ENCODE results near the gene SPEM3. TPM values are rescaled to one million over a fixed set of nuclear protein-coding genes. Genes with fewer than 3 reads are reported as not detected.
A peak's percentile ranks its signal among the peaks of the same experiment; 100 is the strongest.

SPEM3 gene
- total and polyA plus RNA-seq, 10 donors = not detected

DNA sequence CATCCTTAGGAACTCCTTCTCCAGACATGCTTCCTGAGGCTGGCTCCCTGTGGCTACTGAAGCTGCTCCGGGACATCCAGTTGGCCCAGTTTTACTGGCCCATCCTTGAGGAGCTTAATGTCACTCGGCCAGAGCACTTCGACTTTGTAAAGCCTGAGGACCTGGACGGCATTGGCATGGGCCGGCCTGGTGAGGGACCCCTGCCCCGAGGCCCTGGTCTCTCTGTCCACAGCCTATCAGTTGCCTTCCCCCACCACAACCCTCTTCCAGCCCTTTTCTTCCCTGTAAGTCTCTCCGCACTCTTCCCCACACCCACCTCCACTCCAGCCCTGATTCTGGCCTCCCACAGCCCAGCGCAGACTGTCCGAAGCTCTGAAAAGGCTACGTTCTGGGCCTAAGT is 45.8 kb upstream of the SPEM3 start:
- intact Hi-C loops (cut with DNase I; ENCODE audit: low total_unique reads) = no loop called here
- DNase-seq = no peak
- Histone ChIP-seq H3K27ac (no peak overlapping the region), H3K27me3 (replicated peaks in 1 of 7) (peaks cover 0 to 62% (median 10%) of the 10 kb centered on the region in 7 donors), H3K4me1 (peaks cover 7 to 40% (median 33%) of the 10 kb centered on the region in 6 donors), H3K36me3 (peaks cover 0 to 13% (median 2%) of the 10 kb centered on the region in 6 donors), H3K9me3 (peaks cover 0 to 6% (median 0%) of the 10 kb centered on the region in 8 donors), H3K4me3 (no peak overlapping the region)
- TF ChIP-seq POLR2AphosphoS5 (IDR thresholded peaks at IDR 0.05) = no peak
- no peak for TF ChIP-seq CTCF (IDR thresholded peaks at IDR 0.05 in 8 of 11, conservative IDR thresholded peaks at IDR 0.05 in 3 of 11)
- no peak for TF ChIP-seq POLR2A (IDR thresholded peaks at IDR 0.05)
- 88 to 95% (median 93%) methylated on average over 9 to 10 of the region's 10 CpGs for WGBS, 5 donors

GRCh38 chr17:7383371-7383741 is 45.3 kb upstream of the SPEM3 start:
- peak overlapping the region in 1 of 8 donors; percentile 86 for H3K27ac ChIP-seq
- H3K36me3 ChIP-seq = peaks cover 0 to 18% (median 4%) of the 10 kb centered on the region in 6 donors
- DNase-seq = no peak
- peaks cover 0 to 62% (median 10%) of the 10 kb centered on the region in 7 donors for H3K27me3 ChIP-seq (replicated peaks in 1 of 7)
- H3K4me3 ChIP-seq = peak overlapping the region in 7 of 8 donors; percentile 47 to 73 (median 53)
- intact Hi-C loops (cut with DNase I; ENCODE audit: low total_unique reads) = no loop called here
- H3K4me1 ChIP-seq = peaks cover 7 to 40% (median 33%) of the 10 kb centered on the region in 6 donors
- WGBS, 5 donors = 82 to 90% (median 85%) methylated on average over 7 to 11 of the region's 11 CpGs
- peaks cover 0 to 6% (median 0%) of the 10 kb centered on the region in 8 donors for H3K9me3 ChIP-seq
- TF ChIP-seq CTCF (IDR thresholded peaks at IDR 0.05 in 8 of 11, conservative IDR thresholded peaks at IDR 0.05 in 3 of 11) (no peak), POLR2A (IDR thresholded peaks at IDR 0.05) (no peak), POLR2AphosphoS5 (IDR thresholded peaks at IDR 0.05) (no peak)

- H3K27ac ChIP-seq = peak overlapping the region; percentile 72 to 90 (median 86)
- H3K36me3 ChIP-seq = peaks cover 0 to 24% (median 9%) of the 10 kb centered on the region in 6 donors
- DNase-seq = peak; percentile 93
- TF ChIP-seq POLR2A (IDR thresholded peaks at IDR 0.05) (no peak), POLR2AphosphoS5 (IDR thresholded peaks at IDR 0.05) (peak; percentile 84 to 89 (median 85)), CTCF (IDR thresholded peaks at IDR 0.05 in 8 of 11, conservative IDR thresholded peaks at IDR 0.05 in 3 of 11) (peak in 1 of 11 experiments; percentile 17)
- H3K27me3 ChIP-seq (replicated peaks in 1 of 7) = peaks cover 0 to 57% (median 10%) of the 10 kb centered on the region in 7 donors
- peaks cover 7 to 40% (median 33%) of the 10 kb centered on the region in 6 donors for H3K4me1 ChIP-seq
- H3K4me3 ChIP-seq = peak overlapping the region; percentile 26 to 73 (median 50)
- intact Hi-C loops (cut with DNase I; ENCODE audit: low total_unique reads) = no loop called here
- whole genome bisulfite sequencing, 5 donors = 5 to 28% (median 10%) methylated on average over 11 to 65 of the region's 65 CpGs
- H3K9me3 ChIP-seq = peaks cover 0 to 4% (median 0%) of the 10 kb centered on the region in 8 donors
Observed at GRCh38 chr17:7383742-7384488, 44.7 kb upstream of the SPEM3 start.

- DNase-seq = no peak
- Histone ChIP-seq H3K36me3 (peaks cover 0 to 30% (median 15%) of the 10 kb centered on the region in 6 donors), H3K27ac (peak overlapping the region; percentile 72 to 90 (median 86)), H3K27me3 (replicated peaks in 1 of 7) (peaks cover 0 to 50% (median 10%) of the 10 kb centered on the region in 7 donors), H3K9me3 (no peaks in the 10 kb centered on the region), H3K4me1 (peaks cover 7 to 44% (median 34%) of the 10 kb centered on the region in 6 donors), H3K4me3 (peak overlapping the region; percentile 26 to 73 (median 50))
- WGBS, 5 donors = 40 to 50% (median 42%) methylated on average over 13 to 23 of the region's 23 CpGs
- intact Hi-C loops (cut with DNase I; ENCODE audit: low total_unique reads) = no loop called here
- TF ChIP-seq POLR2A (IDR thresholded peaks at IDR 0.05) (no peak), CTCF (IDR thresholded peaks at IDR 0.05 in 8 of 11, conservative IDR thresholded peaks at IDR 0.05 in 3 of 11) (no peak)
Observed at GRCh38 chr17:7384489-7385081, 44.1 kb upstream of the SPEM3 start.

Measured in spleen (tissue), 11 donors.